Measurements from ENCODE around the gene MRPS15.

Gene MRPS15

GRCh38 chr1:36497207-36497606, 33.0 kb upstream of the MRPS15 start:
- Histone ChIP-seq H3K4me1 (ENCODE audit: control insufficient read depth, low read length) (no peaks in the 10 kb centered on the region), H3K4me3 (ENCODE audit: low read length) (no peak overlapping the region), H4K20me1 (ENCODE audit: control insufficient read depth, insufficient read depth, low read depth, low read length) (no peaks in the 10 kb centered on the region), H3K4me2 (ENCODE audit: low read length) (no peak overlapping the region), H3K36me3 (ENCODE audit: control insufficient read depth, low read length) (no peaks in the 10 kb centered on the region), H3F3A (ENCODE audit: control insufficient read depth, insufficient read depth) (no peaks in the 10 kb centered on the region), H3K27ac (ENCODE audit: low read depth, low read length) (no peak overlapping the region), H3K27me3 (ENCODE audit: control insufficient read depth, low read length) (peaks cover 15% of the 10 kb centered on the region; the same call in 1 of the 2 replicates), H3K79me2 (ENCODE audit: control insufficient read depth, low read length) (no peaks in the 10 kb centered on the region), H3K9me2 (replicated peaks; ENCODE audit: control insufficient read depth, low read length) (no peaks in the 10 kb centered on the region), H3K9me3 (ENCODE audit: control insufficient read depth, insufficient read depth, low read length) (no peaks in the 10 kb centered on the region)
- TF ChIP-seq EZH2phosphoT487 (IDR thresholded peaks at IDR 0.05; ENCODE audit: borderline replicate concordance, low read length) (no peak), CTCF (IDR thresholded peaks at IDR 0.05; ENCODE audit: low read depth, low read length, poor library complexity, severe bottlenecking) (no peak)

DNA sequence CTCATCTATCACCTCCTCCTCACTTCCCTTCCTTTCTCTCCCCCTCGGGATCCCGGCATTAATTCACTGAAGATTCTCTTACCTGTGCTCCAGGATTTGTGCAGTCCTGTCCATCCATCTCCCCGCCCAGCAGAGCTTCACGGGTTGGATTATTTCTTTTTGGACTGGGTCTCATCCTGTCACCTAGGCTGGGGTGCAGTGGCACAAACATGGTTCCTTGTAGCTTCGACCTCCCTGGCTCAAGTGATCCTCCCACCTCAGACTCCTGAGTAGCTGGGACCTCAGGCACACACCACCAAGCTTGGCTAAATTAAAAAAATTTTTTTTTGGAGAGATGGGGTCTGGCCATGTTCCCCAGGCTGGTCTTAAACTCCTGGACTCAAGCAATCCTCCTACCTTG, 30.8 kb upstream of the MRPS15 start:
- Histone ChIP-seq H3K4me1 (ENCODE audit: control insufficient read depth, low read length) (no peaks in the 10 kb centered on the region), H3K9me2 (replicated peaks; ENCODE audit: control insufficient read depth, low read length) (no peaks in the 10 kb centered on the region), H3K4me3 (ENCODE audit: low read length) (no peak overlapping the region), H3K36me3 (ENCODE audit: control insufficient read depth, low read length) (no peaks in the 10 kb centered on the region), H3K27me3 (ENCODE audit: control insufficient read depth, low read length) (peaks cover 15% of the 10 kb centered on the region; the same call in 1 of the 2 replicates), H3K9me3 (ENCODE audit: control insufficient read depth, insufficient read depth, low read length) (no peaks in the 10 kb centered on the region), H4K20me1 (ENCODE audit: control insufficient read depth, insufficient read depth, low read depth, low read length) (no peaks in the 10 kb centered on the region), H3F3A (ENCODE audit: control insufficient read depth, insufficient read depth) (no peaks in the 10 kb centered on the region), H3K4me2 (ENCODE audit: low read length) (no peak overlapping the region), H3K79me2 (ENCODE audit: control insufficient read depth, low read length) (no peaks in the 10 kb centered on the region), H3K27ac (ENCODE audit: low read depth, low read length) (no peak overlapping the region)
- TF ChIP-seq CTCF (IDR thresholded peaks at IDR 0.05; ENCODE audit: low read depth, low read length, poor library complexity, severe bottlenecking): no peak
- no peak for TF ChIP-seq EZH2phosphoT487 (IDR thresholded peaks at IDR 0.05; ENCODE audit: borderline replicate concordance, low read length)

- Histone ChIP-seq H3K27me3 (ENCODE audit: control insufficient read depth, low read length) (peaks cover 15% of the 10 kb centered on the region; the same call in 1 of the 2 replicates), H3K27ac (ENCODE audit: low read depth, low read length) (no peak overlapping the region), H3K9me2 (replicated peaks; ENCODE audit: control insufficient read depth, low read length) (no peaks in the 10 kb centered on the region), H4K20me1 (ENCODE audit: control insufficient read depth, insufficient read depth, low read depth, low read length) (no peaks in the 10 kb centered on the region), H3K4me1 (ENCODE audit: control insufficient read depth, low read length) (peaks cover 9% of the 10 kb centered on the region), H3K9me3 (ENCODE audit: control insufficient read depth, insufficient read depth, low read length) (no peaks in the 10 kb centered on the region), H3K36me3 (ENCODE audit: control insufficient read depth, low read length) (no peaks in the 10 kb centered on the region), H3K4me2 (ENCODE audit: low read length) (no peak overlapping the region), H3F3A (ENCODE audit: control insufficient read depth, insufficient read depth) (no peaks in the 10 kb centered on the region), H3K4me3 (ENCODE audit: low read length) (no peak overlapping the region), H3K79me2 (ENCODE audit: control insufficient read depth, low read length) (no peaks in the 10 kb centered on the region)
- no peak for TF ChIP-seq CTCF (IDR thresholded peaks at IDR 0.05; ENCODE audit: low read depth, low read length, poor library complexity, severe bottlenecking)
- TF ChIP-seq EZH2phosphoT487 (IDR thresholded peaks at IDR 0.05; ENCODE audit: borderline replicate concordance, low read length): no peak
Measured at GRCh38 chr1:36493524-36493923, 29.3 kb upstream of the MRPS15 start.
